HTR-8/SVneo (cell line): ENCODE results near the gene TMEM150B.
A peak's percentile ranks its signal among the peaks of the same experiment; 100 is the strongest.

Source experiments
- DNase-seq: peaks from one replicate; pipeline ENCODE4 v3.0.0; 2011; ENCODE audit warnings: low spot score, mixed read lengths; ENCODE audit not compliant: insufficient read length
- FAIRE-seq: peaks from 2 replicates; lab custom pipeline; 2011; peaks lifted over from hg19 to GRCh38; lab: Jason Lieb, UNC

Gene TMEM150B

DNA sequence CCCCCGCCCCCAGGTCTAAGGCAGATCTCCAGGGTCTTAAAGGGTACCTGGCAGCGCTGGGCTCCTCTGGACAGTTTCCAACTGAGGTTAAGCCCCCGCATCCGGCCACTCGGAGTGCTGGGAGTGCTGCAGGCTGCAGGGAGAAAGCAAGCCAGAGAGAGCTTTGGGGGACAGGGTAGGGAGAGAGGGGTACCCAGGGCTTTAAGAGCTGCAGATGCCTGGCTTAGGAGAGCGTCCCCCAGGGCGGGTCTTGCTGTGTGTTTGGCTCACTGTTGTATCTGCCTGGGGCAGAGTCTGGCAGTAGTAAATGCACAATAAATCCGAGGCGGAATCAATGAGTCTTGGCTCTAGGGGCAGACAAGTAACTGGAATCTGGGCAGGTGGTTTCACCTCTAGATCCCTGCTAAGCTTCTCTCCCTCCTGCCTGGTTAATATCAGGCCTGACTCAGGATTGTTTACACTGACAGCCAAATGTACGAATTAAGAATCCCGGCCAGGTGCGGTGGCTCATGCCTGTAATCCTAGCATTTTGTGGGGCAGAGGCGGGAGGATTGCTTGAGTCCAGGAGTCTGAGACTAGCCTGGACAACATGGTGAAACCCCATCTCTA is 30.2 kb upstream of the TMEM150B start:
- FAIRE-seq (no peak), DNase-seq (no peak)

DNA sequence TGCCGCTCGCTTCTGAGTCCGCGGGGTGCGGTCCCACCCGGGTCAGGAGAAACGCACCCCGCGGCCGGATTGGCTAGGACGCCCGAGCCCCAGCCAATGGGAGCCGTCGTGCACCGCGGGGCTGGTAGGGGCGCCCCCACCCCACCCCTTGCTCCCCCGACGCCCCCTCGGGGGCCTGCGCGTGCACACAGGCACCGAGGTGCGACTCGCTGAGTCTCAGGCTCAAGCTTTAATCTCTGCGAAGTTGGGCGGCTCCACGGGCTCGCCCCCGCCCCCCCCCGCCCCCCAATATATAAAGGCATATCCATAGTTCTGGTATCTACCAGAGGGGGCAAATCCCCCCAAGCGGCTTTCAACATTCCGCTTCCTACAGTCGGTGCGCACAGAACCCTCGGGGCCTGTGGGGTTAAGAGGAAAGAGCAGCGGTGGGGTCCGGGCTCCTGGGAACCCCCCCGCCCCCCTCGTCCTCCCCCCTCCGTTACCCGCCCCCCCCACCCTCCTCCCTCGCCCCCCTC is 29.6 kb upstream of the TMEM150B start, which contains the start of gene COX6B2:
TSS of gene COX6B2 (minus strand) at position 22 of the 515 bp plus-strand sequence. CDS start 198 bp downstream, outside the sequence.
- FAIRE-seq = no peak
- no peak for DNase-seq

DNA sequence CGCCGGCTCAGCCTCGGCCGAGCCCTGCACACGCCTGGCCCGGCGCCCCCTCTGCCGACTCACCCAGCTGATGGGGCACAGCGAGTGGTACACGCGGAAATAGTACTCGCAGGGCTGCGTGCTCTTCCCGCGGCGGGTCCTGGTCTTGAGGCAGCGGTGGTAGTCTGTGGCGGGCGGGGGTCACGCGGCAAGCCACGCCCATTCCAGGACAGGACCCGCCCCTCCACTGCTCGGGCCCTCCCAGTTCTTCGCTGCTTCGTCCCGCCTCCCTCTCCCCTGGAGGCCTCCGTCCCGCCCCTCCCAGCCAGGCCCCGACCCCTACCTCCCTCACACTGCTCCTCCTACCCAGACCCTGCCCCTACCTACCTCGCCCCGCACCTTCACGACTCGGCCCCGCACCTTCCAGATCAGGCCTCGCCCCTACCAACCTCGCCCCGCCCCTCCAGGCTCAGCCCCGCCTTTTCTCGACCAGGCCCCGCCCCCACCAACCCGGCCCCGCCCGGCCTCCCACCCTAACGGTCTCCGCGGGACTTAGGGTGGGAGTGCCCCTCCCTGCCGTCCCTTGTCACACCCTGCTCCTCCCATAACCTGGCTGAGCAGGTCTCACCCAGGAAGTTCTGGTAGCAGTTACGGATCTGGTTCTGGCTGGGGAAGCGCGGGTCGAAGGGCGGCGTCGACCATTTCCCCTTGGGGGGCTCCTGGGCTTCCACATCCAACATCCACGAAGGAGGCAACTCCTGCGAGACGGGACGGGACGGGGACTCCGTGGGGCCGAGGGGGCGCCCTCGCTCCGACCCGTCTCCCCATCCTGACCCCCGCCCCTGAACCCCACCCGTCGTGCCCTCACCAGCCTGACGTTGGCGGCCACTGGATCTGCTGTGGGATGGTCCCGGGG is 28.9 kb upstream of the TMEM150B start:
- peak; percentile 70 for DNase-seq
- peak; percentile 90 for FAIRE-seq

DNA sequence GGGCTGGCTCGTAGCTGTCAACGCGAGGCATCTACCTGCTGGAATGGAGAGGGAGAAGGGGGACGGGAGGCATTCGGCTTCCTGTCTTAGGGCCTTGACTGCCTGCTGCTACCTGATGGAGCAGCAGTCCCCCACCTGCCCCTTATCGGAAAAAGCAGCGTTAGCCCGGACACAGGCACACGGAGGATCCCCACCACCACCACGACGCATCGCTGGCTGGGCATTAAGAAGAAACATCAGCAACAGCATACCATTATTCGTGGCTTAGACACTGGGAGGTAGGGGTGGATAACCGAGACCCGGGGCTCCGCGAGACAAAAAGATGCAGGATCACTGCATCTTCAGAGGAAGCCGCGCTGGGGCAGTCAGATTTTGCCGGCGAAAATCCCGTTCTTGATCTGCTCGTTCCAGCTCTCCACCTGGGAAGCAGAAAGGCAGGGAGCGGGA is 28.2 kb upstream of the TMEM150B start:
- peak; percentile 44 for FAIRE-seq
- no peak for DNase-seq

DNA sequence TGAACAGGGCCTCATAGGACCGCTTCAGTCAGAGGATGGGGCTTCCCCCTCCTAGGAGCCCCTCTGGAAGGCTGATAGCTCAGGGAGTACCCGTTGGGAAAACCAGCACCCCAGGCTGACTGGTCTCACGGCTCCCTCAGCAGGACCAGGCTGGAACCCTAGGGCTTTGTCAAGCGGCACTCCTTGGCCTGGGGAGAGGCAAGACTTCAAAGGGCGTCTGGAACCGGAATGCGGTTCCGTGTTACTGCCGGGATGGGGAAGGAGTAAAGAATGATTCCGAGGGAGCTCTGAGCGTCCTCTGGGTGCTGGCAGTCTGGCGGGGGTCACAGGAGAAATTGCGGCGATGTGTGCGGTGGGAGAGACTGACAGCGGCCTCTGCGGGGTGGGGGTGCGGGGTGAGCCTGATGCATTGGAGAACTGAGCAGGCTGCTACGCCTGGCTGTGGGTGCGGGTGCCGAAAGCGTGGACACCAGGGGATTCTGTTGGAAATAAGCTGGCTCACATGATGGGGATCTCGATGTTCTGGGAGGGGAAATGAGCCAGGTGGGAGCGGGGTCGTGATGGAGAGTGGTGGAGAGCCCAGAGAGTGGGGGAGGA is 27.5 kb upstream of the TMEM150B start:
- no peak for DNase-seq
- FAIRE-seq = no peak

DNA sequence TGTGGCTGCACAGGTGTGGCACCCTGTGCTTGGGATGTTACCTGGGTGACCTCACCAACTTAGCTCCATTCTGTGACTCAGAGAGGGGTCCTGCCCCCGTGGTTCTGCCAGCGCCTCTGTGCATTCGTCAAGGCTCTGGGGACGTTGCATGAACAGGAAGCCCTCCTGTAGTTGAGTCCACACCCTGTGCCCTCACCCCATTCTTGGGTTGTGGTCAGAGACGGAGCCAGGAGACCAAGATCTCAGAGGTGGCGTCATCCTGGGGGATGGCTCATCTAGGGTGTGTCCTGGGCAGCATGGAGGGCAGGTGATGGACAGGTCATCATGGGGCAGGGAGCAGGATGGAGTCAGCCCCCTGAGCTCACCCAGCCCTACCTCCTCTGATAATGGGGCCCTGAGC is 26.9 kb upstream of the TMEM150B start:
- DNase-seq (no peak), FAIRE-seq (no peak)

DNA sequence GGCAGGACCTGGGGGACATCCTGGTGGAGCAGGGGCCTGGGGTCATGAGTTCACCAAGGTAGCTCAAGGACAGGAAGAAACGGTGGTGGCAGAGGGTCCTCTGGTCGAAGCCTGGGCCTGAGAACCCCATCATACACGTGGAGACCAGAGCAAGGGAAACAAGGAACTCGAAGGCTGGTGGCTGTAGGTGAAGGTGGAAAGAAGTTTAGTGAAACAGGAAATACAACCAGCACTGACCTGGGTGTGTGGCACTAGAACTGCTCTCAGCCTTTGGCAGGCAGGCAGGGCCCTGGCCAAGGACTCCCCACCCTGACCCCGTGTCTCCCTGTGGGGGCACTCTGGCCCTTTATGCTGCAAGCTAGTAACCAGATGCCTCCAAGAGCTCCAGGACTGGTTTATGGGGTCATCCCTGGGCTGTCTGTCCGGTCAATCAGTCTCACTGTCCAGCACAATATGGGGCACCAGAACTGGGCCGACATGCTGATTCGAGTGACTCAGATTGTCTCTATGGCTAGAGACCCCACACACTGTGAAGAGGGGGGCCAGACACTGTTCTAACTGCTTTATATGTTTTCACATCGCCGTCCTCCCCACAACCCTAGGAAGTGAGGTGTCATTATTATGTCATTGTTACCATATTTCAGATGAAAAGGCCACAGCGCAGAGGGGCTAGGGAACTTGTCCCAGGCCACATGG is 25.6 kb upstream of the TMEM150B start:
- FAIRE-seq = no peak

DNA sequence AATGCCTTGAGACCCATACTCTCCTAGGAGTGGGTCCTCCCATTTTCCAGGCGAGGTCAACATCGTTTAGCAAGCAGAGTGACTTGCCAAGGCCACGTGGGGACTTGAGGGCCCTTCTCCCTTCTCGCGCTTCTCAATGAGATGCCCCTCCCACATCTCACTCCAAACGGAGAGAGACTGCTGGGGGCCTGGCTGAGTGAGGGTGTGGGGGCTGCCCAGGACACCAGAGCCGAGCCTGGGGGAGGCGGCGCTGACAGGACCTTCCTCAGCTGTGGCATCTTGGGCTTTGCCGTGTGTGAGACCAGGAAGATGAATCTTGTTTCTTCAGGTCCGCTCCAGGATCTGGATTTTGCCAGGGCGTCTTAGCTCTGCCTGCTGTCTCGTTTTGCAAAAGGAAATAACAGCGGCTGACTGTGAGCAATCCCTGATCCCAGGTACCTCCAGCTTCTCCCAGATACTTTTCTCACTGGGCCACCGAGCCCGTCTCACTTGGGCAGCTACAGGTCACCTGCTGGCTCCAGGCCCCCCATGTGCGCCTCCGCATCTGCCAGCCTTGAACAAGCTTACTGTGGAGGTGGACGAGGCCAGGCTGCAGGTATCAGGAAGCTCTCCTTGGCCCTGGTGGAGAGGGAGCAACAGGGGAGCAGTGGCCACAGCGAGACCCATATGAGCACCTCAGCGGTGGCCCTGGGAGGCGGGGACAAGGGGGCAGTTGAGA is 23.3 kb upstream of the TMEM150B start:
- FAIRE-seq (no peak), DNase-seq (no peak)

More for the DNA sequence above, 25.6 kb upstream of the TMEM150B start:
- no peak for DNase-seq

DNA sequence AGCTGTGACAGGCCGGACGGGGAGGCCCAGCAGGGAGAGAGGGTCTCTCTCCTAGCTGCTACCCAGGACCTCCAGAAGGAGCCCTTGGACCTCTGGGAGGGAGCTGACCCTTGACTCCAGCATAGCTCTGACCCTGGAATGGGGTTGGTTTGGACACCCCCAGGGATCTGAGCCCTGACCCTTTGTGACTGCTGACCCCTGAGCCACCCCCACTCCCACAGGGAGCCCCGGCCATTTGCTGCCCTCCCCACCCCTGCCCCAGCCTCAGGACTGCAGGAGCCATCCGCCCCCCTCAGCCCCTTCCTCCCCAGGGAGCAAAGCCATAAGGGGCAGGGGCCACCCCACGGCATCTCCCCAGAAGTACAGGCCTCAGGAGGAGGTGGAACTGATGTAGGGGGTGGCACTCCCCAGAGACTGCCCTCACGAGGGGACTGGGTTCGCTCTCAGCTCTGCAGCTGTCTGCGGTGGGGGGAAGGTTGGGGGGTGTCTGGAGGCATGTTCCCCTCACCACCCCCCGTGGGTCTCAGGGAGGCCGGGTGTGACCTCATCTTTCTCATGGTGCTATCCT is 22.4 kb upstream of the TMEM150B start:
- FAIRE-seq (no peak), DNase-seq (no peak)

DNA sequence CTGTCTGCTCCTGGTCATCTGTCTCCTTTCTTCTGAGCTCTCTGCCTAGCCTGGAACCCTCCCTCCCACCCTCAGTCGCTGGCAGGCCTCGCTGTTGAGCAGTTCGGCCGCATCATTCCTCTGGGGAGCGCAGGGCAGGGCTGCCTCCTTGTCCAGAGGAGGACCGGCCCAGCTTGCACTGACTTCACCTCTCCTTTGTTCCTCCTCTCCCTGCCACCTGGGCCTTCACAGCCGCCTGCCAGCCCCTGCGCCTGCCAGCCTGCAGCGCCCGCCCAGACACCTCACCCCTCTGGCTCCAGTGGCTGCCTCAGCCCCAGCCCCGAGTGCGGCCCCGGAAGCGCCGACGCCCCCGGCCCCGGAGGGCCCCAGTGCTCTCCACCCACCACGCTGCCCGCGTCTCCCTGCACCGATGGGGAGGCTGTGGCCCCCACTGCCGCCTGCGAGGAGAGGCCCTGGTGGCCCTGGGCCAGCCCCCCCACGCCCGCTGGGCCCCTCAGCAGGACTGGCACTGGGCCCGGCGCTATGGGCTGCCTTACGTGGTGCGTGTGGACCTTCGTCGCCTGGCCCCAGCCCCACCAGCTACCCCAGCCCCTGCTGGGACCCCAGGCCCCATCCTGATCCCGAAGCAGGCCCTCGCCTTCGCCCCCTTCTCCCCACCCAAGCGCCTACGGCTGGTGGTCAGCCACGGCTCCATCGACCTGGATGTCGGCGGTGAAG is 21.7 kb upstream of the TMEM150B start:
- no peak for FAIRE-seq
- no peak for DNase-seq

DNA sequence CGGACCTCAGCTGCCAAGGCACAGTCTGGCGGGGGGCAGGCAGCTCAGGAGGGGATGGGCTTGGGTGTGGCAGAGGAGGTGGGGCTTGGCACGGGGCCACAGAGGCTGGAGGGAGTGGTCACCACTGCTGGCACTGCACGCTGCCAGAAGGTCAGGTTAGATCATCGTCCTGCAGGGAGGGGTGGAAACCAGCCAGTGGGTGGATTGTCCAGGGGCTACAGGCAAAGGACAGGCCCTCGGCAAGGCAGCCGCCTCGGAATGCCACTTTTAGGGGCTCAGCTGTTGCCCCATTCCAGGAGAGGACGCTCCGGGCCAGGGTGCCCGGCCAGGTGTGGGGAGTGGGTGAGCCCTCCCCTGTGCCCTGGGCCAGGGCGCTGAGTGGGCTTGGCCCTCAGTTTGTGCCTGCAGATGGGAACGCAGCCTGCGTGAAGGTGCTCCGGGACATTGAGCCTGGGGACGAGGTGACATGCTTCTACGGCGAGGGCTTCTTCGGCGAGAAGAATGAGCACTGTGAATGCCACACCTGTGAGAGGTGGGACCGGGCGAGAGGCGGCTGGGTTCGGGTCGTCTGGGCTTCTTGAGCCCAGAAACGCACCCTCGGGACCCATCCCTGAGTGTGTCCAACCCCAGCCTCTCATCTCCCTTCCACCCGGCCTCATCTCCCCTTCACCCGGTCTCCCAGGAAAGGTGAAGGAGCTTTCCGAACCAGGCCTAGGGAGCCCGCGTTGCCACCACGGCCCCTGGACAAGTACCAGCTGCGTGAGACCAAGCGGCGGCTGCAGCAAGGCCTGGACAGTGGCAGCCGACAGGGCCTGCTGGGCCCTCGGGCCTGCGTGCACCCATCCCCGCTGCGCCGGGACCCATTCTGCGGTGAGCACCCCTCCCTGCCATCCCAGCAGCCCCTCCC is 20.9 kb upstream of the TMEM150B start:
- DNase-seq = no peak
- FAIRE-seq = no peak

DNA sequence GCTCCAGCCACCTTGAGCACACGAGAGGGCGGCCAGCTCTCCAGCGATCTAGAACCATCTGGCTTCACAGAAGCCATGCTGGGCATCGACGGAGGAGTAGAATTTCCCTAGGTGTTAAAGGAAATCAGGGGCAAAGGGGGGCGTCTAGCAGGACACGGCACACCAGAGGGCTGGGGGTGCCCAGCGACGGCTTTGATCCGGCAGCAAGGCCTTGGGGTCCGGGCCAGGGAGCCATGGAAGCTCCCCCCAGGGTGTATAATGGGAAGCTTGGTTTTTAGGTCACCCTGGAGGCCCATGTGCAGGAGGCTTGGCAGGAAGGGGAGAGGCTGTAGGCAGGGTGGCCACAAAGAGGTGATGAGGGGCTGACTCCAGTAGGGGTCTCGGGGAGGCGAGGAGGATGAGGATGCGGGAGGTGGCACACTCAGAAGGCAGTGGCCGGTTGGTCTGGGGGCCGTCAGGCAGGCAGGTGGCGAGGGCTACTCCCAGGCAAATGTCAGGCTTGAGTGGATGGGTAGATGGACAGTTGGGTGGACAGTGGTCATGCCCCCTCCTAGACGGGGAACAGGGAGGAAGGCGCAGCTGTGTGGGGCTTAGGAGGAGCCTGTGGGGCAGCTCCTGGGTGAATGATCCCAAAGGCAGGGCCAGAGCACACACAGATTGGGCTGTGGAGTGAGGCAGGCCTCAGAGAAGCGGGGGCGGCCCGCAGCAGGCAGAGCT is 20.1 kb upstream of the TMEM150B start:
- no peak for FAIRE-seq

DNA sequence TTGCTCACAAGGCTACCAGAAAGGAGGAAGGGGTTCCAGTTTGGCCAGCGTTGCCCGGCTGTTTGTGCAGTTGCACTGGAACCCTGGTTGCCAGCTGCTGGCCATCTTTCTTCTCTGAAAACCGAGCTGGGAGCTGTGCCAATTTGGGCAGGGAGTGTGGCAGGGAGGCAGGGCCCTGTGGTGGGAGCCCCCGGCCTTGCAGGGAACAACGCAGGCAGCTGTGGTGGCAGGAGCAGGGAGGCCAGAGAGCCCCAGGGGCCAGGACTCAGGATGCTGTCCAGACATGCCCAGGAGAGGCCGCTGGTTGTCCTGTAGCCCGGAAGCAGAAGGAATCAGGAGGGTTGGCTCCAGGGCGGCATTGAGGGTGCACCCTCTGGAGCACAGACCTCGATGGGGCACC is 19.3 kb upstream of the TMEM150B start:
- no peak for DNase-seq
- no peak for FAIRE-seq

More for the DNA sequence above, 20.1 kb upstream of the TMEM150B start:
- no peak for DNase-seq

DNA sequence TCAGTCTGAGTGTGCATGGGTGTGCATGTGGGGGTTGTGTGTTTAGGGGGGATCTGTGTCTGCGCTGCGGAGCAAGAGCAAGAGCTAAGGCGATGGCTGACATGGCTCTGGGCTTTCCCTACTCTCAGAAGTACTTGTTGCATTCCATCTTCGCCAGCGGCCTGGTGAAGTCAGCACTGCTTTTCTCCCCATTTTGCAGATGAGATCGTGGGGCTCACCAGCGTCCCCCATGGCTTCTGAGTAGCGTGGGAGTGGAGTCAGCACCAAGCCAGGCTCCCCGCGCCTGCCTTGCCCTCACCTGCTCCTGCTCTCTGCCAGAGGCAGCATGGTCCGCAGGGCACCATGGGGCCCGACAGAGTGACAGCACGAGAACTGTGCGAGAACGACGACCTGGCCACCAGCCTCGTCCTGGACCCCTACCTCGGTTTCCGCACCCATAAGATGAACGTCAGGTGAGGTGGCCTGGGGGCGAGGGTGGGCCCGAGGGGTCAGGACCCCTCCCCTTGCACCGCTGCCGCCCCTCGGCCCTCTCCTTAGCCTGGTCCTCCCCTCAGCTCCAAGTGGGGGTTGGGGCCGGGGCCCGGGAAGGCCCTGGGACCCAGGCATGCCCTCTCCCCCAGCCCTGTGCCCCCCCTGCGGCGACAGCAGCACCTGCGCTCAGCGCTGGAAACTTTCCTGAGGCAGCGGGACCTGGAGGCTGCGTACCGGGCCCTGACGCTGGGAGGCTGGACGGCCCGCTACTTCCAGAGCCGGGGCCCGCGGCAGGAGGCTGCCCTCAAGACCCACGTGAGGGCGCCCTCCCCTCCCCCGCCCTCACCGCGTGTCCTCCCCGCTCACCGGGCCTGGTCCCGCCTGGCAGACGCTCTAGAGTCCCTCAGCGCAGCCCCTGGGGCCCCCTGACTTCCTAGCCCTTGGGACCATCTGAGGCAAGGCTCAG is 16.7 kb upstream of the TMEM150B start:
- FAIRE-seq (peak; percentile 46), DNase-seq (no peak)

DNA sequence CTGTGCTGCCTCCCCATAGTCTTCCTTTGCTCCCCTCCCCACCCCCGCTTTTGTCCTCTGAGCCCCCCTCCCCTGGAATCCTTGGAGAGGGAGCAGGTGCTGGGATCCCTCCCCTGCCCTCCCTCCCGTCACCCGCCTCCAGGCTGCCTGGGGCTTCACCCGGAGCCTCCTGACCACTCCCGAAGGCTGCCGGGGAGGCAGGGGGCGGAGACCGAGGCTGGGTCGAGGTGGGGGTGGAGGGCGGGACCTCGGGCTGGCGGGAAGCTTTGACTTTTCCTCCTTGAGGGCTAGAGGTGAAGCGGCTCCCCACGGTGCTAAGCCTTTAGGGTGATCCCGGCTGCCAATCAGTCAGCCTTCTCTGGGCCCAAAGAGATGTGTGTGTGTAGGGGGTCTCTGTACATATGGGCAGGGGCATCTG is 16.0 kb upstream of the TMEM150B start:
- no peak for FAIRE-seq
- peak; percentile 58 for DNase-seq

DNA sequence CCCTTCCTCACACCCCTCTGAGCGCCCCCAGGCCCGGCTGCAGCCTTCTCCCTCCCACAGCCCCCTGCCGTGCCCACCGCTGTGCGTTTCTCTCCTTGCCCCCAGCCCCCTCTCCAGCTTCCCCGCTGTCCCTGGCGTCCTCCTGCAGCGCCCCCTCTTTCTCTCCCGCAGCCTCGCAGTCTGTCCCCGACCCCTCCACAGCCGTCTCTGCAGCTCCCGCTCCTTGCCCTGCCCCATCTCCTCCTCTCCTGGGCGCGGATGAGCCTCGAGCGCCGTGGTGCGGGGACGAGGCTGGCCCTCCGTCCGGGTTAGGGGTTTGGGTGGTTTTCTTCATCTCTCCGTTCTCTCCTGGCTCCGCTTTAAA is 15.6 kb upstream of the TMEM150B start:
- DNase-seq (no peak), FAIRE-seq (no peak)
